NCI-H82 (cell line): ENCODE measurements around the gene PREP.
A peak's percentile ranks its signal among the peaks of the same experiment; 100 is the strongest.
"Not testable (repeated sequence)": the region's sequence is repeated elsewhere in the genome, so short reads cannot be mapped to it uniquely, and the experiment has no call there.

ENCODE experiments used
- DNase-seq: peaks from one replicate; lab custom pipeline; 2025; lab: John Stamatoyannopoulos, UW

Gene PREP

DNA sequence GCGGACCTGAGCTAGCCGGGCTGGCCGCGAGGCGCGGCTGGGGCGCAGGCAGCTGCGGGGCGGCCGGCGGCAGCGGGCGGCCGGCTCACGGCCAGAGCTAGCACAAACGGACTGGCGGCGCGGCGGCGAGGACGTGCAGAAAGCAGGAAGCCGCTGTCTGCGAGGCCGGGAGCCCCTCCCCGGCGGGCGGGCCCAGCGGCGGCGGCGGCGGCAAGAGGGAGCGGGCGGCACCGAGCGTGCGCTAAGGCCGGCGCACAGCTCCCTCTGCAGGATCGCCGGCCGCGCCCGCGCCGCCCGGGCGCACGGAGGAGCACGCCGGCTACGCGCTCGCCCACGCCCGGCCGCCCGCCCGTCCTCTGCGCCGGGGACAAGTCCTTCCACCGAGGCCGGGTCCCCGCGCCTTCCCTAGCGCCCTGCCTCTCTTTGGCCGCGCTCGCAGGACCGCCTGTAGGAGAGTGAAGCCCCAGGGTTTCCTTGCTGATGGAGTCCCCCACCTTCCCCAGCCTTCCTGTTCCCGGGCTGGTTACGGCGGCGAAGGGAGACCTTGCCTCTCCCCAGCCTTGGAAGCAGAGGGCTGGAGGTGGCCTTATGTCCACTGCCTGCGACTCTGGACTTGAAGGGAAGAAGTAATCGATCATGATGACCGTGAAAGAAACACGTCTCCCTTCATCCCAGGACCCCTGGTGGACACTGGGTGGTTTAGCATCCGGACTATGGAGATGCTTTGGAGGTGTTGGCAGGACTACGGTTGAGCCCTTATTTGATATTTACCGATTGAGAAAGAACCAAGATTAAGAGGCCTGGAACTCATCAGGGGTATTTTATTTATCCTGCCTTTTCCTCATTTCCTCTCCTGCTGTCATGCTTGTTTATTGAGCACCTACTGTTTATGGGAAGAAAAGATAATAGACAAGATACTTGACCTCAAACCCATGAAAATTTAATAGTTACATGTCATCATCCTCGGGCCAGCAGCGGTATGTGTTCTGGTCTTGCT lies at the start of gene PREP:
Gene PREP (minus strand): TSS at position 144 of the 997 bp plus-strand sequence. CDS start 191 bp downstream, outside the sequence.
- DNase-seq: peak; percentile 85

DNA sequence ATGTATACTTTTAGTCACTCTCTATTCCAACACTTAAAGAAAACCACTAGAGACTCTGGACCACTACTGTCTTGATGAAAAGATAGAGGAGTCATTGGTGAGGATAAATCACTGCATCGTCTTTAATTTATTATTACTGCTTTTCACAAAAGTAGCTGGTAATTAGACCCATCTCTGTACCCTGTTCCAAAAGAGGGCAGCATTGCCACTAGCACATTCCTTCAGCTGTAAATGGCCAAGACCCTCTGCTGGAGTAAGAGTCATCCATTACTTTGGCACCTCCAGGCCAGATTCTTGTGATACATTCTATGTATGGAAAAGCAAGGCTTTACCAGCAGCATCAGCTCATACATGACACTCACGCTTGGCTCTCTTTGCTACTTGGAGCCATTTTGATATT lies 49.5 kb upstream of the PREP start:
- peak; percentile 28 for DNase-seq

DNA sequence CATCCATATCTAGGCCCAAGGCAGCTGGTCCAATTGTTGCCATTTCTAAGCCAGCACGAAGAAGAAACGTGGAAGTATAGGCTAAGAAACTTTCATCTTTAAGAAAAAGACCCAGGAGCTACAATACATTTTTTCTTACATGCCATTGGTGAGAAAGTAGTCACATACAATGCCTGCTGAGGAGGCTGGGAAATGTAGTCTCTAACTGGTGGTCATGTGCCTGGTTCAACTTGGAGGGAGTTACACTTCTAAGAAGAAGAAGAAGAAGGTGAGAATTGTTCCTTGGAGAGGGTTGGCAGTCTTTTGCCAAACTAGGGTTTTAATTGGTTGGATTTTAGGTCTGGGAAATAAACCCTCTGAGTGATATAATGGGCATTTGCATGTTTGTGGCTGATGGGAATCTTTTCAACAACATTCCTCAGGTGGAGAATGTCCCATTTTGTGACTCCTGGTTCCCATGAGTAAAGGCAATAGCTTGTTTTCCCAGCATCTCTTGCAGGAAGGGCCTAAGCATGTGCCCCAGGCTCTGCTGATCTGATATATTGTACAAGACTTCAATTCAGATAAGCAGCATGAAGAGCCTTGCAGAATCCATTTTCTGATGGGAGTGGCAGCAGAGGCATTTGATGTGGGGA lies 47.0 kb upstream of the PREP start:
- no peak for DNase-seq

DNA sequence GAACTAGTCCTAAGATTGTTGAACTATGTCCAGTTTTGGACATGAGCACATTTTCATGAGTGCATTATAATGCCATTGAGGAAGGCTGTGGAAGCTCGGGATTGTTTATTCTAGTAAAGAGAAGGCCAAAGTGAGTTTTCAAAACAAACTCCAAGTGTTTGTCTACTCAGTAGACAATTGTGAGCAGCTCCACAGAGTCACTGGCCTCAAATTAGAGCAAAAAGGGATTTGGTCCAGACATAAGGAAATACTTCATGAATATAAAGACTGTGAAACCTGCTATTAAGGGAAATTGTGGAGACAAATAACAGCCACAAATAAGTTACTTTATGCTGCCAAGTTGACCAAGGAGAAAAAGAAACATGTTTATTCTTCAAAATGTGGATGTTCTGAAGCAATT lies 42.6 kb upstream of the PREP start:
- DNase-seq: no peak

DNA sequence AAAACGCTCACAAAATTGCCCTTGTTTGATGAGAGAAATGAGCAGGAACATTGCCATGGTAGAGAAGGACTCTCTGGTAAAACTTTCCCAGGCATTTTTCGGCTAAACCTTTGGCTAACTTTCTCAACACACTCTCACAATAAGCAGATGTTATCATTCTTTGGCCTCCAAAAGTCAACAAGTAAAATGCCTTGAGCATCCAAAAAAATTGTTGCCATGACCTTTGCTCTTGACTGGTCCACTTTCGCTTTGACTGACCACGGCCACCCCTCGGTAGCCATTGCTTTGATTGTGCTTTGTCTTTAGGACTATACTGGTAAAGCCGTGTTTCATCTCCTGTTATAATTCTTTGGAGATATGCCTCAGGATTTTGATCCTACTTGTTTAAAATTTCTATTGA lies 41.1 kb upstream of the PREP start:
- no peak for DNase-seq

DNA sequence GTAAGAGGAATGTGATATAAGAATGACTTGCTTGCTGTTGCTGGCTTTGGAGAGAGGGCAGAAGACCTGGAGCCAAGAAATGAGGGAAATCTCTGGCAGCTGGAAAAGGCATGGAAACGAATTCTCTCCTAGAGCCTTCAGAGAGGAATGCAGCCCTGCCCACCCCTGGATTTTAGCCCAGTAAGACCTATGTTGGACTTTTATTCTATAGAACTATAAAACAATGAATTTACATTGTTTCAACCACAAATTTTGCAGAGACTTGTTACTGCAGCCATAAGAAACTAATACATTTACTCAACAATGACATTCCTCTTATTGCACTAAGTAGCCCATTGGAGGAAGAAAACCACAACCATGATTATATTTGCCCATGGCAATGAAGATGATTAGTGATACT lies 39.5 kb upstream of the PREP start:
- DNase-seq: no peak

DNA sequence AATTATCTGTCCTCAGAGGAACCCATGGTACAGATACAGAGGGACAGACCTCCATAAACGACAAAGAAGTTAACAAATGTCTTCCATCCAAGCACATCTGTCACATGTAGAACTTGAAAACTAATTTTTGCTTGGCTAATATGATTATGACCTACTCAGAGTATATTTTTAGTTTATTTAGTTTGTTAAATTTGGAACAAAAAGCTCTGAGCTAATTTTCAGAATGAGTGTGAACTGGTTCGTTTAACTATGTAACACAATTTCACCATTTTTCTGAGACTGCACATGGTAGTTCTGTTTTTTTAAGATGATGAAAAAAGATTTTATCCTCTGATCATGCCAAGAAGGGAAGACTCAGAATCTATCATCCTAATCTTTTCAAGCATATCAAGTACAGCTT lies 34.4 kb upstream of the PREP start:
- DNase-seq: no peak

DNA sequence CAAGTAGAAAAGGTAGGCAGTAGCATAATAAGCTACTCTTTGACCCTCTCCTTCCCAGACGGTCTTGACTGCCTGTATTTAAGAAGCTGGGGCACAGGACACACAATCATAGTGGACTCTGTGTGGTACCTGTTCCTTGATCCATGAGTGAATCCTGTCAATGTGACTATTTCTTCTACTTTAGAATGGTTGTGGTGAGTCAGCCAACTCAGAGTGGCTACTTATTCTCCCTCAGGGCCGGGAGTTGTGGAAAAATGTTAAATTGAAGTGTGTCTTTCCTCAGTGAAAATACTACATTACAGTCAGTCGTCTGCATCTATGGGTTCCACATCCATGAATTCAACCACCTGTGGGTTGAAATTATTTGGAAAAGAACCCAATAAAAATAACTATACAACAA lies 30.8 kb upstream of the PREP start:
- DNase-seq: no peak

DNA sequence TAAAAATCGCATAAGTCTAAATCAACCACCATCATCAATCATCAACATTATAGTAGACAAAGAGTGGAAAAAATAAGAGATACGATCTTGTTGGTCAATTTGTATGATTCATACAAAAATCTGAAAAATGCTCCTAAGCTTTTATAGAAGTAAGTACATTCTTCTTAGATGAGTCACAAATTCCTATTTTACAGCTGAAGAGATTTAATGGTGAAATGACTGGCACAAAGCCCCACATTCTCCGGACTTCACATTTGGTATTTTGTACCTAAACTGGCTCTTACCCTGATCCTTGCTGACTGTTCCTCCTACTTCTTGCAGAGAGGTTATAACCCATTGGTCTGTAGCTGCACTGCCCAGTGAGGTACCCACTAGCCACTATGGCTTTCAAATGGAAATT lies 29.9 kb upstream of the PREP start:
- no peak for DNase-seq

DNA sequence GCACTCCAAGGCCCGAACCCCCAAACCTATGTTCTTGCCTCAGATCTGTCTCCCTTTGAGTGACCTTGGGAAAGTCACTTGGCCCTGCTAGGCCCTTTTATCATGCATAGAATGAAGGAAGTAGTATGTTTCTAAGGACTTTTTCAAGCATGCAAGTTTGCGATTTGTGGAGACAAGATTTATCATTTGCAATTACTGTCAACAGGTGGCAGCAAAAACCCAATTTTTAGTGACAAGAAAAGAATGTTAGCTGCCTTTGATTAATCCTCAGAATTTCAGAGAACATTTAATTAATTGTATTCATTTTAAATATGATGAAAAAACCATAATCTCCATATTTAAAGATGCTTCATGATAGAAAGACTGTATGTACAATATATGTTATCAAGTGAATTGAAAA lies 28.3 kb upstream of the PREP start:
- peak; percentile 56 for DNase-seq

DNA sequence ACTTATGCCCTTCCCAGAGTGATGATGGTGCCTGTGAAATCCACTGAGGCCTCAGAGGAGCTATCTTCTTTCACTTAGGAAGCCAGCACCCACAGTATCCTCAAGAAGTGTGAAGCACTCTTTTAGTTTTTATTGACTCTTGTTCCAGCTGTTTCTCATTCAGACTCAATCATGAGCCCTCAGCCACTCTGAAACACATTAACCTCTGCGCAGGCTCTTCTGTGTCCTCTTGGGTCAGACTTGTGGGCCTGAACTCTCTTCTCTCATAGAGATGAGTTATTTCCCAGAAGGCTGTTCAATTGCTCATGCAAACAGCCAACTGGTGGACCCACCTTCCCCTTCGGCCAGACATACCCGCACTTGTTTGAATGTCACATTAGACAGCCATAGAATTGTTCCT lies 27.8 kb upstream of the PREP start:
- DNase-seq: no peak

DNA sequence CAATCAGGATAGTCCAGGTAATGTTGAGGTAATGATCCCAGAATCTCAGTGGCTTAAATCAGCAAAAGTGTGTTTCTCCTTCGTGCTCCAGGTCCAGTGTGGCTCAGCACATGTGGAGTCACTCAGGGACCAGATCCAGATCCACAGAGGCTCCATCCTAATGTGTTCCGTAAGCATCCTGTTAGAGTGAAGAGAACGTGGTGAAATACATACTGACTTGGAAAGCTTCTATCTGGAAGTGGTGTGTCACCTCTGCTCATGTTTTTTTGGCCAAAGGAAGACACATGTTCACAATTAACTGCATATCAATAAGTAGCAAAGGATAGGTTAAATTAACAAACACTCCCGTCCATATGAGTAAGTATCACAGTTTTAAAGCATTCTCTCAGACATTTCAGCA lies 26.8 kb upstream of the PREP start:
- no peak for DNase-seq

DNA sequence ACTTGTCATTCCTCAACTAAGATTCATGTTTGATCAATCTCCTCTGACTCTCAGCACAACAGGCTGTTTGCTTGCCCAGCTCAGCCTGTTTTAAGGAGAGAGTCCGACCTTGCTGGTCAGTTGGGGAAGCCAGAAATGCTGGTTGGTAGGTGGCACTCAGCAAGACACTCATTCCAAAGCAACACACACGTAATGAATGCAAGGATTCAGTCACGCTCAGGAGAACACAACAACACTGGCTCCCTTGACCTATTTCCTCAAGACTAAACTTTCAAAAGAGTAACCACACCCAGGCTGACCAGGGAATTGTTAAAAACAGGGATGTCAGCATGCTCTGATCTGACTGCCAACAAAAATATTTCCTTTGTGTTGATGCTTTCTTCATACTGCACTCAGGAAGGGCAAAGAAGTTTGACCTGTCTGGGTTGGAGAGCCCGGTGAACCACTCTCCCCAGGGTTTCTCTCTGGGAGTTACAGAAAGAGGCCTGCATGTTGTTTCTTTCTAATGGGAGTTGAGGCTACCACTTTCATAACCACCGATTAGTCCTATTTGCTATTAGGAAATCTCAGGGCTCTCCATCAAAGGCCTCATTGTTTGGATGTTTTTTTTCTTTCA lies 25.6 kb upstream of the PREP start:
- no peak for DNase-seq

DNA sequence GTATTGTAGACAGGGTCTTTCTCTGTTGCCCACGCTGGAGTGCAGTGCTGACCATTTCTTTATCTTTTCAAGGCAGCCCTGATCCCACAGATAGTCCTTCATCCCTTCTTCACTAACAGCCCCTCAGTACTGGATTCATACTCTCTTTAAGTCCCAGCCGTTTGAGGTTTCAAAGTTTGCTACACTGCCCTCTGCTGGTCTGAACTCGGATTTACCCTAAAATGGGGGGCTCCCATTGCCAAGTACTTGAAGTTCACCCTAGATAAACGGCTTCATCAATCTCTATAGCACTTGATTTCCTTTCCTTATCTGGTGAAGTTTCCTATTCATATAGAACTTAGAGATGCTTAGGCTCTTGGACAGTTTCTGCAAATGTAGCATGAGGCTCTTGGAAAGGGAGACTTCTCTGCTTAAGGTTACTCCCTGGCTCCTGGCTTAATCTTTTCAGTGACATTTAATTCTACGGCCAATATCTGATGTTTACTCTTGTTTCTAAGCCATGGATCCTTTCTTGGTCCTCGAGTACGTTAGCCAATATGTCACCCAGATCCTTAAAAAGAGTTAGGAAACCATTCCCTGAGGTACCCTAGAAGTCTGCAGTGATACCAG lies 21.4 kb upstream of the PREP start:
- DNase-seq: peak; percentile 70

DNA sequence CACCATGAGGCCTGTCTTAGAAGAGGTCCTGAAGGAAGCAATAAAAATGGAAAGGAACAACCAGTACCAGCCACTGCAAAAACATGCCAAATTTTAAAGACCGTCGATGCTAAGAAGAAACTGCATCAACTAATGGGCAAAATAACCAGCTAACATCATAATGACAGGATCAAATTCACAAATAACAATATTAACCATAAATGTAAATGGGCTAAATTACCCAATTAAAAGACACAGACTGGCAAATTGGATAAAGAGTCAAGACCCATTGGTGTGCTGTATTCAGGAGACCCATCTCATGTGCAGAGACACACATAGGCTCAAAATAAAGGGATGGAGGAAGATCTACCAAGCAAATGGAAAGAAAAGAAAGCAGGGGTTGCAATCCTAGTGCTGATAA lies 14.1 kb upstream of the PREP start:
- not testable (repeated sequence) for DNase-seq

DNA sequence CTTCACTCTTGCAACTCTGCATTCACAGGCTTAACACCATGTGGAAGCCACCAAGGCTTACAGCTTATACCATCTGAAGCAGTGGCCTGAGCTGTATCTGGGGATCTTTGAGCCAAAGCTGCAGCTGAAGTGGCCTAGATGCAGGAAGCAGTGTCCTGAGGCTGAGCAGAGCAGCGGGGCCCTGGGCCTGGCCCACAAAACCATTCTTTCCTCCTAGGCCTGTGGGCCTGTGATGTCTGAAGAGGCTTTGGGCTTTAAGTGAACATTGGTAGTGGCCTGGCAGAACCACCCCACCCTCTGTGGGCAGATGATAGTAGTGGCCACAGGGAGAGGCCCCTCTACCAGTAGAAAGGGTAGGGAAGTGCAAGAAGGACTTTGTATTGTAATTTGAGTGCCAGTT lies 6.9 kb upstream of the PREP start:
- DNase-seq: no peak

DNA sequence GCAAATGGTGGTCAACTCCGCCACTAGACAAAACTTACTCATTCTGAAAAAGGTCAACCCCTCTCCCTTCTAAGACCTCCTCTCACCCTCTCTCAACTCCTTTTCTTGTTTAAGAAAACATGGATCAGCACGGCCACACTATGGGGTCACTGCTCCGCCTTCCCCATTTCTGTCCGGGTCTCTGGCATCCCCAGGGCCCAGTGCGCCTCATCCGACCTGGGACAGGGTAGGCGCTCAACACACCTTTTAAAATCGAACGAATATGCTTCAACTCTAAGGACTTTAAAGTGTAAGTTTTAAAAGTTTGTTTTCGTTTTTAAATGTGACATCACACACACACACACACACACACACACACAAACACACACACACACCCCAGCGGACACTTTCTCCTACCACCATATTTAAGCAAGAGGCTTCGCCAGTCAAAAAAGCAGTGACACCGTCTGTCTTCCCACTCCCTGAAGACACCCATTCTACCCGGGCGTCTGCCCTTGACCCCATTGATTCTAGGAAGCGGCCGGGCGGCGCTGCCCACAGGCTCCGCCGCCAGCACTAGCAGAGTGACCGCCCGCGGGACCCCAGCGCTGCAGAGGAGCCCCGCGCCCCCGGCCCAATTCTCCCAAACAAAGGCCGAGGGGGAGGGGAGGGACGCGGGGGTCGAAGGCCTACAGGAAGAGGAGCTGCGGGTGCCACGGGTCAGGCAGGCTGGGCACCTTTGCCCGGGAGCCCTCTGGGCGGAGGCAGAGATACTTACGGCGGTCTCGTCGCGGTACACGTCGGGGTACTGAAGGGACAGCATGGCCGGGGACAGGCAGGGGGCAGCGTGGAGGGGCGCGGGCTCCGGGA lies 568 bp downstream of the PREP start:
- peak; percentile 64 for DNase-seq

DNA sequence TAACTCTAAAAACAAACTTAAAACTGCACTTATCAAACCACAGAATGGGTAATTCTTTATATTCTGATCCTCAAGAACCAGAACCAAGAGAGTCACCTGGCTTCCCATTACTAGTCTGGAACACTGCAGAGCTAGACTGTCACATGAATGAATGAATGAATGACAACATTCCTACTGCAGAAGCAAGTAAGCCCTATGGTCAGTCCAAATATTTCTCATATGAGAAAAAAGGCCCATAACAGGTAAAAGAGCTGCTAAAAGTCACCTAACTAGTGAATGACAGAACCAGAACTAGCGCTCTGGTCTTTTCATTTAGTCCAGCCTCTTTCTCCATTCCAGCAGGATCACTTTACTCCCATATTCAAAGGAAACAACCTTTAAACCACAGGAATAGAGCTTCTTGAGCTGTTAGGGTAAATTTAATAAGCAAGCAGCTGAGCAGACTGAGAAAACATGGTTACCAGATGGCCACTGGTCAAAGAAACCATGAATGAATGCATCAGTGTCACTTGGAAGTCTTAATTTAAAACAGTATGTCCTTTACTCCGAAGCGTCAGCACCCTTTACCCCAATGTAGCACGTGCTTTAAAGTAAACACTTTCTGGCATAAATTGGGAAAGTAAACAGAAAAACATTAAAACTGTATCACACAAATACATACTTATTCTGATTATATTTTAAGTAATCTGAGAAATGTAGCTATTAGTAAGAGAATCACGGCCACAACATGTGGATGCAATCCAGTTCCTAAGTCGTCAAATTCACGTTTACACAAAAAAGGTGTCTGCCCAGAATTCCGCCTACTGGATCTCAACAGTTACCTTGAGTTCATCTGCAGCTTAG lies 1.4 kb downstream of the PREP start:
- no peak for DNase-seq

DNA sequence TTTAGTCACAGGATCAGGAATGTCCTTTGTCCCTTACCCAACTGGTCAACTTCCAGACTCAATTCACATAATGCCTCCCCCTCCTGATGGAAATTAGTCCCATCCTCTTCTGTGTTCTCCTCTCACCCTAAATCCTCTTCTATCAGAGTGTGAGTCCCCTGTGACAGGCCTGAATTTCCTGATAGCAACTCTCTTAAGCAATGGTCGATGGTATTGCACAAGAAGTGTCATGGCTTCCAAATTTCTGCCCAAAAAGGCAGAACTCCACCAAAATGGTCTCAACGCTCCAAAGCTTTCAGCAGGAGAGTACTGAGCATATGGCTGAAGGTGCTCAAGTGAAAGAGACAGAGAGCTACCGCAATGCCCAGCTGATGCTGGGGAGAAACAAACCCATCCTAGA lies 2.4 kb downstream of the PREP start:
- DNase-seq: no peak

DNA sequence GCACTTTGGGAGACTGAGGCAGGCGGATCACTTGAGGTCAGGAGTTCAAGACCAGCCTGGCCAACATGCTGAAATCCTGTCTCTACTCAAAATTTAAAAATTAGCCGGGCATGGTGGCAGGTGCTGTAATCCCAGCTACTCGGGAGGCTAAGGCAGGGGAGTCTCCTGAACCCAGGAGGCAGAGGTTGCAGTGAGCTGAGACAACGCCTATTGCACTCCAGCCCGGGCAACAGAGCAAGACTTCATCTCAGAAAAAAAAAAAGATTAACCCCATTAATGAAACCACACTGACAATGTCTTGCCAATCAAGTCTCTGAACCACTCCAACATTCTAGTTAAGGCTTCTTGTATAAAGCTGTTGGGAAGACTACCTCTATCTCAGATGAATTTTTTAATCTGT lies 4.0 kb downstream of the PREP start:
- no peak for DNase-seq

DNA sequence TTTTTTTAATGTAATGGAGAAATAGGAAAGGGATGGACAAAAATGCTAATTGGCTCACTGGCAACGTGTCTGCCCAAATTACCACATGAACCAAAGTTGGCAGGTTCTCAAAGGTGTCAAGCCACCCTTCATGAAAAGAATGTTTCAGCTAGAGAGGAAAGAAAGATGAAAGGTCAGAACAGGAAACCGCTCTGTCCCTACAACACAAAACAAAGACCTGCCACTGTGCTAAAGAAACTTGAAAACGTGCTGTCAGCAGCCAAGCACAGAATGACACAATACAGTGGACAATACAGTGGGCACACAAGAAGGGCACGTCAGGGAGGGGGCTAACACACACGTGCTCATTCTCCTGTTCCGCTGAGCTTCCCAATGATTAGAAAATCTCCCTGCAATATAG lies 4.9 kb downstream of the PREP start:
- no peak for DNase-seq
